Effector CD4-positive, alpha-beta T cell (primary cell): ENCODE data around the gene PDIA6.
"Not testable (repeated sequence)": the region's sequence is repeated elsewhere in the genome, so short reads cannot be mapped to it uniquely, and the experiment has no call there.

Experiments used
- DNase-seq: peaks from one replicate; pipeline ENCODE4 v3.0.0-alpha.2; 2020

The PDIA6 gene

GRCh38 chr2:10832203-10832936 is 19.8 kb upstream of the PDIA6 start:
- peak; percentile 78 for DNase-seq

- DNase-seq, result no peak
Measured at GRCh38 chr2:10831400-10831985, 18.9 kb upstream of the PDIA6 start.

GRCh38 chr2:10830641-10831399 is 18.2 kb upstream of the PDIA6 start:
- no peak for DNase-seq

- no peak for DNase-seq
Measured at GRCh38 chr2:10830203-10830602, 17.6 kb upstream of the PDIA6 start.

GRCh38 chr2:10829299-10829698 is 16.7 kb upstream of the PDIA6 start:
- DNase-seq, result no peak

GRCh38 chr2:10828346-10828745 is 15.8 kb upstream of the PDIA6 start:
- DNase-seq, result no peak

GRCh38 chr2:10826625-10827024 is 14.0 kb upstream of the PDIA6 start:
- no peak for DNase-seq

- no peak for DNase-seq
Measured at GRCh38 chr2:10826026-10826425, 13.4 kb upstream of the PDIA6 start.

- no peak for DNase-seq
Measured at GRCh38 chr2:10824191-10824590, 11.6 kb upstream of the PDIA6 start.

GRCh38 chr2:10820978-10821695 is 8.6 kb upstream of the PDIA6 start:
- no peak for DNase-seq

- DNase-seq, result no peak
Measured at GRCh38 chr2:10820562-10820961, 8.0 kb upstream of the PDIA6 start.

- DNase-seq, result no peak
Measured at GRCh38 chr2:10819714-10820314, 7.2 kb upstream of the PDIA6 start.

GRCh38 chr2:10818984-10819383 is 6.4 kb upstream of the PDIA6 start:
- no peak for DNase-seq

GRCh38 chr2:10818305-10818704 is 5.7 kb upstream of the PDIA6 start:
- DNase-seq, result not testable (repeated sequence)

- DNase-seq, result no peak
Measured at GRCh38 chr2:10817413-10817812, 4.8 kb upstream of the PDIA6 start.

GRCh38 chr2:10814571-10815331 is 2.2 kb upstream of the PDIA6 start:
- no peak for DNase-seq

- no peak for DNase-seq
Measured at GRCh38 chr2:10814142-10814541, 1.6 kb upstream of the PDIA6 start.

GRCh38 chr2:10813163-10814138 is 866 bp upstream of the PDIA6 start:
- not testable (repeated sequence) for DNase-seq

GRCh38 chr2:10811517-10811916 is 1.1 kb downstream of the PDIA6 start:
- DNase-seq, result no peak
